GM04504 (cell line): Measurements from ENCODE around the gene TSPAN3.
A peak's percentile ranks its signal among the peaks of the same experiment; 100 is the strongest.

ENCODE experiments used
- DNase-seq: peaks from one replicate; pipeline ENCODE4 v3.0.0-alpha.2; 2012; ENCODE audit warnings: low read depth

Gene TSPAN3

DNA sequence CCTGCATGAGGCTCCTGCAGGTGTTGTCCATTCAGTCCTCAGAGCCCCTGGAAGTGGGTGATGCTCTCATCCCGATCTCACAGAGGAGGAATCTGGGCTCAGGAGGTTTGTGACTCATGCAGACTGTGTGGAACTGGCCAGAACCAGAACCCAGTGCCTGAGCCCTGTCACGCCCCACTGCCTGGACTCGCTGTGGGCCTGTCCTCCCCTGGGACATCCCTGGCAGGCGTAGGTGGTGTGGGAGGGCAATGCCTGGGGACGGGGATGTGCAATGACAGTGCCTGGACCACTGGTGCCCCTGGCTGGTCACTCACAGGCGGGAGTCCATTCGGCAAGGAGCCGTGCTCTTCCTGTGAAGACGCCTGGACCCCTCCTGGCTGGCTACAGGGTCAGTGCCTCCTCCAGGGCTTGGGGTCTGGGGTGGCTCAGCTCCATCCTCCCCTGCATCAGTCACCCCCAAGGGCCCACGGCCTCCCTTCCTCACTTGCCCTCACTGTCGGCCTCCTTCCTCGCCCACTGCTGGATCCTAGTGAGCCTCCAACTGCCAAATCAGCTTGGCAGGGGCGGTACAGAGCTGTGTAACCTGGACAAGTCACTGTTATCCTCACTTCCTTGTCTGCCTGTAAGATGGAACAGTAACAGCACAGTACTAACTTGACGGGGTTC is 61.1 kb downstream of the TSPAN3 start:
- DNase-seq = peak; percentile 6

DNA sequence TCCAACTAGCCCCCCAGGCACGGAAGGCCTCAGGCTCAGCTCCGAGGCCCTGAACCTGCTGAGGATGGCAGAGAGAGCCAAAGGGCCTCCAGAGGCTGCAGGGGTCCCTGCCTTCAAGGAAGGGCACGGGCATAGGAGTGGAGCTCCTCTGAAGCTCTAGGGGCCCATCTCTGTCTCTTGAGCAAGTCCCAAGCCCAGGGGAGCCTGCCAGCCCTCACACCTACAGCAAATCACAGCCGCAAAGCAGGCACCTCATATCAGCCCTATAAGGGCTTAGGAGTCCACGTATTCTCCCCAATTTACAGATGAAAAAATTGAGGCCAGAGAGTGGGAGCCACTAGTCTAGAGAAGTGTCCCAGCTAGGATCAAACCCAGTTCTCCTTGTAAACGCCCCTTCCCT is 61.7 kb downstream of the TSPAN3 start:
- DNase-seq = no peak

DNA sequence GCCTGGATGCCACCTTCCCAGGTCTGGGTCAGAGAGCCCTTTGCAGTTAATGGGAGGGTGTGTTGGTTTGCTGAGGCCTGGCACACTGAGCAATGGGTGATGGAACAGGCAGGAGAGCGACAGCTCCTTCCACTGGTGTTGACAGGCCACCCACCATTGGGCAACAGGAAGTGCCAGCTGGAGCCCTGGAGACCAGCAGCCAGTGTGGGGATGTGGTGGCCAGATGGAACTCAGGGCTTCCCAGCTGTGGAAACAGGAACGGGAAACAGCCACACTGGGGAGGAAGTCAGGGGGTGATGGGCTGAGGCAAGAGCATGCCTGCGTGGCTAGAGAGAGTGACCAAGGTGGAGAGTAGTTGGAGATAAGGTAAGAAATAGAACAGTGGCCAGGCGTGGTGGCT is 66.7 kb downstream of the TSPAN3 start:
- DNase-seq = no peak

DNA sequence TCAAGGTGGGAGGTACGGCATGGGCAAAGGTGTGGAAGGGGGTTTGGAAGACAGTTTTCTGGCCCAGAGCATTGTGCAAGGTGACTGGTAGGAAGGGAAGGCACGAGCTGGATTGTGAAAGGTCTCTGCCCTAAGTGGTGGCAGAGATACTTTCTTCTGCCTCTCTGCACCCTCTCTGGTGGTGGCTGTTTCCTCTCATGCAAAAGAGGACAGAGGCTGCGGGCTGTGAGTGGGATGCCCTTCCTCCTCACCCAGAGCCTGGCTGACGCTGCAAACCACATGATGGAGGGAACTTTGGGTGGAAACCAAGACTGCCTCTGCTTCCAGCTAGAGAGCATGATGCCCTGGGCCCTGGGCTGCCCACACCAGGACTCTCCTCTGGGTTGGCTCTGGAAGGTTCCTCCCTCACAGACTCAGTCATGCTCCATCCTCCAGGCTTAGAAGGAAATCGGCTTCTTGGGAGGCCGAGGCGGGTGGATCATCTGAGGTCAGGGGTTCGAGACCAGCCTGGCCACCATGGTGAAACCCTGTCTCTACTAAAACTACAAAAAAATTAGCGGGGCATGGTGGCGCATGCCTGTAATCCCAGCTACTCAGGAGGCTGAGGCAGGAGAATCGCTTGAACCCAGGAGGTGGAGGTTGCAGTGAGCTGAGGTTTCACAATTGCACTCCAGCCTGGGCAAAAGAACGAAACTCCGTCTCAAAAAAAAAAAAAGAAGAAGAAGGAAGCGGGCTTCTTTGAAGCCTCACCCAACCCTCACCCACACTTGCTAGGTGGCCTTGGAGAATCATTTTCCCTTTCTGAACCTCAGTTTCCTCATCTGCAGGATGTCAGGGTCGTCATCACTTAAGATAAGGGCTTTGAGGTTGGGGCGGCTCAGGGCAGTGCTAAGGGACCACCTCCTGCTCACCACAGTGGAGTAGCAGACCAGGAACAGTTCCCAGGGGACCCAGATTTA is 67.7 kb downstream of the TSPAN3 start:
- DNase-seq = no peak

DNA sequence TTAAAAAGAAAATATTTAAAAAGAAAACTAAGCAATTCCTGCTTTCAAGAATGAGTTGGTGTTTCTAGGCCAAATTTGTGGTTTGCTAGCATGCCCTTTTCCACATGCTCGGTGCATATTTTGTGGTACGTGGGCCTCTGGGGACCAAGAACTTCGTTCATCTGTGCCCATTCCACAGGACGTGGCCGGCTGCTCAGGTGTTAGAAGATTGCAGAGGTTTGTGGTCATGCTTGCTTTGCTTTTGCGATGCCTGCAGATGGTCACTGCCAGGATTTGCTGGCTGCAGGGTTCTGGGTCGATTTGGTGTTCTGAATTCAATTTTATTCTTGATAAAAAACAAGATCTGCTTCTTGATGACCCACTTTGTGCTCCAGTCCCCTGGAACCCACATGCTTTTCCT is 68.5 kb downstream of the TSPAN3 start:
- DNase-seq = no peak

DNA sequence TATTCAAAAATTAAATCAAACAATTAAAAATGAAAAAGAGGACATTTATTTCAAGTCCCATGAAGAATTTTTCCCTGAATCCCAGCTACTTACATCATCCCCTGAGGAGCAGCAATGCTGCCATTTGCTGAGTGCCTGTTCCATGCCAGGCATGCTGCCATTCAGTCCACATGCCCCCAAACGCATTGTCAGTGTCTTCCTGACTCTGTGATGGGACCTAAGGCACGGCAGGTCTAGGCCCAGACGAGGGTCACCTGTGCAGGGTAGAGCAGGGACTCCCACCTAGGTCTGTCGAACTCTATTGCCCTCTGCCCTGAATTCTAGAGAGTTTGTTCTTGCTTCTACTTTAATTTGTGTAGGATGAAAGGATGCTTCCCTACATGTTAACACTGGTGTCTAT is 68.9 kb downstream of the TSPAN3 start:
- no peak for DNase-seq

DNA sequence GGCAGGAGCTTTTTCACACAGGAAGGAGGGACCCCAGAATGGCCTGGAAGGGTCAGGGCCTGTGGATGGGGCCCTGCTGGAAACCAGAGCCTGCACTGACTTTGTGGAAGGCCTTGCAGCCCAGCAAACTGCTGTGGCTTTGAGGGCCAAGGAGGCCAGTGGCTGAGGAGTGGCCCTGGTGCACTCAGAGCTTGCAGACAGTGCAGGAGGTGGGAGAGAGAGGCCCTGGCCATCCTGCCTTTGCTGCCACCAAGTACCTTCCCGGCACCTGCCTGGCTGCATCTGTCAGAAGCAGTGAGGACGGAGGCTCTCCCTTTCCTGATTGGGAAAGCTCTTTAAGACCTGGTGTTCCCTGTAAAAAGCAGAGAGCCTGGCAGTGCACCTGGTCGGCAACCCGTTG is 69.6 kb downstream of the TSPAN3 start:
- no peak for DNase-seq

- DNase-seq = no peak
Measured at GRCh38 chr15:76999996-77000395, 70.9 kb downstream of the TSPAN3 start.

GRCh38 chr15:76998663-76999285 is 72.1 kb downstream of the TSPAN3 start:
- no peak for DNase-seq

DNA sequence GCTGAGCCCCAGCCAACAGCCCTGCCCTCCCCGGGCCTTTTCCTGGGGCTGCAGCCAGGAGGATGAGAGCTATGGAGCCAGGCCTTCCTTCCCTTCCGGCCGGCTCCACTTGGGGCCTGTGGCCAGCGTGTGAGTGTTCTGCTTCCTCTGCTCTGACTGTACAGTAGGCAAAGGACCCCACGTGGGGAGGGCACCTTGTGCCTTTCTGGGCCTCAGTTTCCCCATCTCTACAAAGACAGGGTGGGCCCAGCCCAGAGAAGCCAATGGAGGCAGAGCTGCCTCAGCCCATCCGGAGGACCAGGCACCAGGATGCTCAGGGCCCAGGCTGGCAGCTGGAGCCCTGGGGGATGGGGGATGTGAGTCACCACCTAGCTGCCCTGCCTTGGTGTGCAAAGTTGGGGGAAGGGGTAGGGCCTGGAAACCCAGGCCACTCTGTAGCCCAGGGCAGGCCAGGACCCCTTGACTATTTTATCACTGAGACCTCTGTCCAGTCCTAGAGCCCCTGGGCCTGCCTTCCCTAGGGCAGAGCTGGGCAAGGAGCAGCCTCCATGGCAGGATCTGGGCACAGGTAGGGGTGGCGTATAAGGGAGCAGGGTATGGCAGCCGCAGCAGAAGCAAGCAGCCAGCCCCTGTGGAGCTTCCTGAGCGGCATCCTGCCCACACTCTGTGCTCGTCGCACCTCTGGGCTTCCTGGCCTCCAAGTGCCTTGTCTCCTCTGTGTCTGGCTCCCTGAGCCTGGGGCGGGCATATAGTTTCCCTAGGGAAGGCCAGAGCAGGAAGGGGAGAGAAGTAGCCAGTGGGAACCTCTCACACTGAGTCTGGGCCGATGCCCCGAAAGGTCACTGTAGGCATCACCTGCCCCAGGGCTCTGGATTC is 74.1 kb downstream of the TSPAN3 start:
- no peak for DNase-seq

DNA sequence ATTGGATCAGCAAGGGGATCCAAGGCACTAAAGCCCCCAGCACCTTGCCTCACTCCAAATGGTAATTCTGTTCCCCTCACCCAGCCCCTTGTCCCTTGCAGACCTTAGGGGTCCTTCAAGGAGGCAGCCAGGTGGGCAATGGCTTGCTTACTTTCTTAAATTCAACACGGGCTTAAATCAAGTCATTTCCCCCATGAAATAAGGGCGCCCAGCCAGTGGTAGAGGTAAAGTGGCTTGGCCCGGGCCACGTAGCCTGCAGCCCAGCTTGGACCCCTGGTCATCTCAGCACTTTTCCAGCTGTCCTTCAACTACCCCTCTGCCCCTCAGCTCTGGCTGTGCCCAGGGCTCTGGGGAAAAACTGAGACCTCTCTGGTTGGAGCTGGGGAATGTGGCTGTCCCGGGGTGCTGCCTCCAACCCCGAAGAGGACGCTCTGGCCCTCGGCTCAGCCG is 74.8 kb downstream of the TSPAN3 start:
- DNase-seq = no peak

DNA sequence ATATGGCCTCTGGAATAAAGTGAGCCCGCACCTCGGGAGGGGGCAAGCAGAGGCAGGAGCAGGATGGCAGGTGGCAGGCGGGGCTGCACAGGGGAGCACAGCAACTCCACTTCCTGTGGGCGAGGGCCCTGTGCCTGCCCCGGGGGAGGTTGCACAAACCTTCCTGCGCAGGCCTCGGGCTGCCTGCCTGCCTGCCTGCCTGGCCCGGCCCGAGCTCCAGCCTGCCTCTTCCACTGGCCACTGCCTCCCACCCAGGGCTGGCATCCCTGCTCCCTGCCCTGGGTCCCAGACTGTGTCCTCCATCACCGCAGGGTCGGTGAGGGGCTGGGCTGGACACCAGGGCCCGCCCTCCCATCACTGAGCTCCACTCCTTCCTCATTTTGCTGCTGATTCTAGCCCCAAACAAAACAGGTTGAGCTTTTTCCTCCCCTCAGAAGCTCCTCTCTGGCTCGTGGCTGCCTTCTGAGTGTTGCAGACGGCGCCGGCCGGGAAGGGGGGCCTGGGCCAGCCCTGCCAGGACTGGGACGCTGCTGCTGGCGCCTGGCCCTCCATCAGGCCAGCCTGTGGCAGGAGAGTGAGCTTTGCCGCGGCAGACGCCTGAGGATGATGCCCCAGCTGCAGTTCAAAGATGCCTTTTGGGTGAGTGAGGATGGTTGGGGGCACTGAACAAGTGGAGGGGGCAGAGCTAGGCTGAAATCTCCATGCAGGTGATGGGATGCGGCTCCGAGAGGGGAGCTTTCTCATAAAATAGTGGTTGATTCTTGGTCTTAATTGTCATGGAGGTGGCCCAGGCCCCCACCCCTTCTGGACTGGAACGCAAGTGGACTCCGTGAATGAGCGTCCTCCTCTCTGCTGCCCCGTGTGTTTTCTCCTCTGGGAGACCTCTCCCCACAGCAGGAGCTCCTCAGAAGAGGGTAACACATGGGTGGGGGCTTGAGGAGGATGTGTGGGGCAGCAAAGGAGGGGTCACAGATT is 75.7 kb downstream of the TSPAN3 start, which contains the start of gene PSTPIP1:
TSS of gene PSTPIP1 (plus strand) at position 156 of the 975 bp plus-strand sequence. CDS start at position 604, 448 bp downstream.
- no peak for DNase-seq

DNA sequence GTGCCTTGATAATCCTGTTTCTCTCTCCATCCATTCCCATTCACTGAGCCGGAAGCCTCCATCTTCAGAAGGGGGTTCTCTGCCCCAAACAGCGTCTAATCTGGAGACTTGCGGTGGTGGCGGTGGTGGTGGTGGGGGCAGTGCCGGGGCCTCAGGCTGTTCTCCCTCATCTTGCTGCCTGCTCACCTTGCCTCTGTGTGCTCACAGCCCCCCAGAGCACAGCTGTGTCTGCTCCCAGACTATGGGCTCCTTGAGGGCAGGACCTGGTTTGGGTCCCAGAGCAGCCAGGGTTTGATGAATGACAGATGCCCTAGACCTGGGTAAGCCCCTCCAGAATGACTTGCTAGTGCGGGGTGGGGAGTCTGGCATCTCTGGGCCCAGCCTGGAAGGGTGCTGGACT is 76.4 kb downstream of the TSPAN3 start:
- DNase-seq = no peak

DNA sequence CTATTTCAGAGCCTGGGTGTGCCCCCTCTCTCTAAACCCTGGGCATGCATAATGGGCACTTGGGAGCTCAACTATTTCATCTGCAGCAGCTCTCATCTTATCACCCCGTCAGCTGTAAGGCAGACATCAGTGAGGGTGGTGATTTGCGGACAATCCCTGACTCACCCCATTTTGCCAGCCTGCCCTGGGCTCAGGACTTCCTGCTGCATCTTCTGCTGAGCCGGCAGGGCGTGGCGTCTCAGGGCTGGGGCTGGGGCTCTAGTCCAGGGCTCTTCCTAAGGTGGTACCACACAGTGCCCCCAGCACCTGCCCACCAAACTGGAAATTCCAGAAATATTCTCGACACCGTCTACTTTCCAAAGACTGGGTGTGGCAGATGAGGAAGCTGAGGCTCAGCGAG is 76.9 kb downstream of the TSPAN3 start:
- no peak for DNase-seq

DNA sequence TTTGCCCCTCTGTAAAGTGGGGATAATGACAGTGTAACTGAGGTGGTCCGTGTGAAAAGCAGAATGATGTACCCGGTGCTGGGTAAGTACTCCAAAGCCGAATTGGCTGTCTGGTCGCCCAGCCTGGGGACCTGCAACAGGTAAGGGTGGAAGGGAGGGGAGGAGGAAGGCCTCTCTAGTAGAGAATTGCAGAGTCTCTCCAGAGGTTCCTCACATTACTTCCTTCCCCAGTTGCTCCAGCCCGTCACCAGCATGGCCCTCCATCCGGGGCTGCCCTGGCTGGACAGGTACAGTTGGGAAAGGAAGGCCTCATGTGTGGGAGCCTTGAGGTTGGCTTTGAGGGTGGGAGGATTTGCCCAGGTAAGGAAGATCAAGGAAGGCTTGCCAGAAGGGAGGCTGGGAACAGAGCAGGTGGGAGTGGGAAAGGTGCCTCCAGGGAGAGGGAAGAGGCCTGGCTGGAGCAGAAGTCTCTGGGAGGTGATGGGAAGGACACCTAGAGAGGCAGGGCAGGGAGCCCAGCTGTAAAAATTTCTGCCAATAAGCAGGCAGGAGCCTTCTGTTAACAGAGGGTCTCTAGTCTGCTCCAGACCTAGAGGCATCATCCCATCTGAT is 77.7 kb downstream of the TSPAN3 start:
- no peak for DNase-seq

DNA sequence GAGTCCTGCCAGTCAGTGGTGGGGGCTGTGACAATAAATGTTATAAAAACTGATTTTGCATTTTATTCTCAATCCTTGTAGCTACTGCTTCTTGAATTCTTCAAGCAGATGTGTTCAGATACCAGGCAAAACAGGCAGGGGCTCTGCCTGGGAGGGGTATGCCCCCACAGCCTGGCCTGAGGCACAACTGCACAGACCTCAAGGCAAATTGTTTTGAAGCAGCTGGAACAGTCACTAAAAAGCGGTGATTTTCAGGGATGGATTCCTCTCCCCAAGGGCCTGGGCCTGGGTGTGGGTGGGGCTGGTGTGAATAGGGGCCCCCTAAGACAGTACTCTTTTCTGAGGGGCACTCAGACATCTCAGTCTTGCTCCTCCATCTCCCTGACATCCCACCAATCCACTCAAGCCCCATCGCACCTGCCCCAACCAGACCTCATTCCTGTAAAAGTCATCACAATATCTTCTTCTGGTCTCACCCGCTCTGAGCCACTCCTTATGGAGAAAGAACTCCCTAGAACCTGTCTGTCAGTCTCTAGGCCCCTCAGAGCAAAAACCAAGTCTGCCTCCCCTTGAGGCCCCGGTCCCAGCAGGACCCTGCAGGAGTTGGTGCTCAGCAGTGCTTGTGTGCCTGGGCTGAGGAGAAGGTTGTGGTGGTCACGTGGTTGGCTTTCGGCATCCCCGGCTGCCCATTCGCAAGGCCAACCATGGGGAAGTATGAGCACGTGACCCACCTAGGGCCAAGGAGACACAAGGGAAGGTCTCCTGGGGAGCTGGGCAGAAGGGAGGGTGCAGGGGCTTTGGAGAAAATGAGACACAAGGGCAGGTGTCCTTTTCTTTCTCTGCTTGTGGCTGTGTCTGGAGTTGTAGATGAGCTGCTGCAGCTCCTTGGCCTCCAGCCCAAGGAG is 78.9 kb downstream of the TSPAN3 start:
- no peak for DNase-seq
